GM21360 (cell line): ENCODE data around the gene LIPI.
"Not testable (repeated sequence)": the region's sequence is repeated elsewhere in the genome, so short reads cannot be mapped to it uniquely, and the experiment has no call there.

Source experiments
- ATAC-seq: cut with Tn5 transposase; IDR thresholded peaks from one replicate; pipeline ENCODE4 v1.9.1; 2021; ENCODE audit warnings: mild to moderate bottlenecking, moderate library complexity; ENCODE audit not compliant: unreplicated experiment

The LIPI gene

DNA sequence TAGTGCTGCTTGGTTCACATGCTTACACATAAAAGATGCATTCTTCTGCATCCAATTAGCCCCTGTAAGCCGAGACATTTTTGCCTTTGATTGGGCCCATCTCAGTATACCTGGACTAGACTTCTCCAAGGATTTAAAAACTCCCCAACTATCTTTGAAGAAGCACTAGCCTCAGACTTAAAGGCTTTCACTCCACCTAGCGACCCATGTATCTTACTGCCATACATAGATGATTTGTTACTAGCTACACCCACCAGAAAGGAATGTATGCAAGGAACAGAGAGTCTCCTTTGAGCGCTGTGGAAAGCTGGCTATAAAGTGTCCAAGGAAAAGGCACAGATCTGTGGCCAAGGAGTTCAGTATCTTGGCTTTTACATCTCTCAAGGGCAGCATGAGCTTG, 91.7 kb downstream of the LIPI start:
- no peak for ATAC-seq

- ATAC-seq, result peak; percentile 92
Measured at GRCh38 chr21:14116080-14116481, 94.7 kb downstream of the LIPI start.

DNA sequence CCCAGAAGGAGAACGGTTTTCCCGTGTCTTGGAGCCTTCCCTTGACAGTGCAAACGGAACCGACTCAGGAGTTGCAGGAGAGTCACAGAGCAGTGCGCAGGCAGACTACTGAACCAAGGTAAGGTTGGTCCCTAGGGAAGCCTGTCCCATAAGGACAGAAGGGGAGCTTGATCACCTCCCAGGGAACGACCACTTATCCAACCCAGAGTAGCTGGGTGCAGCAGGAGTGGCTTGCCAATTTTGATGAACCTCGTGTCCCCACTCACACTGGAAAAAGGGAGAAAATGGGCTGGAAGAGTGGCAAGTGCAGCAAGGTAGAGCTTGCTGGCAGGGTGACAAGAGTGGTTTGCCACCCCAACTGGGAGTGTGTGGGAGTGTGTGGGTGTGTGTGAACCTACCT, 95.1 kb downstream of the LIPI start:
- no peak for ATAC-seq

- ATAC-seq, result no peak
Measured at GRCh38 chr21:14114251-14114650, 96.5 kb downstream of the LIPI start.

DNA sequence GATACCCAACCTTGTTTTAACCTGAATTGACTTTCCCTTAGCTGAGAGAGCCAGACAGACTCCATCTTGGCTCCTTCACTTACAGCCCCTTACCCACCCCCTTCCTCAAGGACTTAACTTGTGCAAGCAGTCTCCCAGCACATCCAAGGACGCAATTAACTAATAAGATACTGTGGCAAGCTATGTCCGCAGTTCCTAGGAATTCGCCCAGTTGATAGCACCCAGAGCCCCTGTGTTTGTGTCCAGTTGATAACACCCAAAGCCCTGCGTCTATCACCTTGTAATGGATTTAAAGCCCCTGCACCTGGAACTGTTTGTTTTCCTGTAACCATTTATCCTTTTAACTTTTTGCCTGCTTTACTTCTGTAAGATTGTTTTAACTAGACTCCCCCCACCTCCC, 106.2 kb downstream of the LIPI start:
- ATAC-seq, result not testable (repeated sequence)

DNA sequence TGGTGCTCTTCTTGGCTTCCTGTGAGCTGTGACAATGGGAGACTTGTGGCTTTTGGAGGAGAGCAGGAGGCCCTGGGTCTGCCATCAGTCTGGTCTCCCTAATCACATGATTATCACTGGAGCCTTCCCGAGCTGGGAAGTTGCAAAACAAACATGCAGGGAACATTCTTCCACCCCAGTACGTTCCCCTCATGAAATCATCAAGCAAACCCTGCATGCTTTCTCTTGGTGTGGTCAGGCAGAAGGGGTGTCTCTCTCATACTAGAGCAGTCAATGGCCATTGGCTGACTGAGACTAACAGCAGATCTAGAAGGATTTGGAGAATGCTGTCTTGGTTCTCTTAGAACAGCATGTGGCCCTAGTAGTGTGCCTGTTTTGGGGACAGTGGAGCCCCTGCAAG, 111.2 kb downstream of the LIPI start:
- ATAC-seq, result no peak

DNA sequence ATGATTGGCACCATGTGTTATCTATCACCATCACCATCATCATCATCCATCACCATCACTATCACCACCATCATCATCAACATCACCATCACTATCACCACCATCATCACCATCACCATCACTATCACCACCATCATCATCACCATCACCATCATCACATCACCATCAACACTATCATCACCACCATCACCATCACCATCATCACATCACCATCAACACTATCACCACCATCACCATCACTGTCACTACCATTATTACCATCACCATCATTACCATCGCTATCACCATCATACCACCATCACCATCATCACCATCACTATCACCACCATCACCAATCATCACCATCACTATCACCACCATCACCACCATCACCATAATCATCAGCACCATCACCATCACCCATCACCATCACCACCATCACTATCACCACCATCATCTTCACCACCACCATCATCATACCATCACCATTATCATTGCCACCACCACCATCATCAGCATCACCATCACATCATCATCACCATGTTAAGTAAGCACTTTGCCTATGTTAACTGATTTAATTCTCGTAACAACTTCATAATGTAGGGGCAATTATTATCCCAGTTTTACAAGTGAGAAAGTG, 112.8 kb downstream of the LIPI start:
- ATAC-seq, result no peak

GRCh38 chr21:14096577-14096976, 114.2 kb downstream of the LIPI start:
- ATAC-seq, result no peak

DNA sequence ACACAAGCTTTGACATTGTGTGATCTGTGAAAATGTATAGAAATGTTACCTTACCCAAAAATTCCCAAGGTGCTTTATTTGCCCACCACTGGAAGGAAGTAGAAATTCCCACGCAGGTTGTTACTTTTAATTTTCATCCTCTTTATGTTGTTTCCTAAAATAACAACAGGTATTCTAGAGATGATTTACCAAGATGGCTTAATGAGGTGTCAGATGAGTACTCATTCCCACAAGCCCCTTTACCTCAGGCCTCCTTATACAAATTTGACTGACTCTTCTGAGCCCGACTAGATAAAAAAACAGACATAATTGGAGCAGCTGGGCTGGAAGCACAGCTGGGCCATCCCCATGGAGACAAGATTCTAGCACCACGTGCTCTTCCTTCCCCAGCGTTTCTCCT, 114.6 kb downstream of the LIPI start:
- no peak for ATAC-seq

GRCh38 chr21:14095056-14095455, 115.7 kb downstream of the LIPI start:
- ATAC-seq, result no peak

DNA sequence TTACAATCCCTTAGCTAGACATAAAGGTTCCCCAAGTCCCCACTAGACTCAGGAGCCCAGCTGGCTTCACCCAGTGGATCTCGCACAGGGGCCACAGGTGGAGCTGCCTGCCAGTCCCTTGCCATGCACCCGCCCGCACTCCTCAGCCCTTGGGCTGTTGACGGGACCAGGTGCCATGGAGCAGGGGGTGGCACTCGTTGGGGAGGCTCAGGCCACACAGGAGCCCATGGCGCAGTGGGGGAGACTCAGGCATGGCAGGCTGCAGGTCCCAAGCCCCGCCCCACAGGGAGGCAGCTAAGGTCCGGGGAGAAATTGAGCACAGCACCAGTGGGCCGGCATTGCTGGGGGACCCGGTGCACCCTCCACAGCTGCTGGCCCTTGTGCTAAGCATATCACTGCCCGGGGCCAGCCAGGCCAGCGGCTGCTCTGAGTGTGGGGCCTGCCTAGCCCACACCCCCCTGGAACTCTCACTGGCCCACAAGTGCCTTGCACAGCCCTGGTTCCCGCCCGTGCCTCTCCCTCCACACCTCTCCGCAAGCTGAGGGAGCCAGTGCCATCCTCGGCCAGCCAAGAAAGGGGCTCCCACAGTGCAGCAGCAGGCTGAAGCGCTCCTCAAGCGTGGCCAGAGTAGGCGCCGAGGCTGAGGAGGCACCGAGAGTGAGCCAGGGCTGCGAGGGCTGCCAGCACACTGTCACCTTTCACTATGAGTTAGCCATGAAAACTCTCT, 117.8 kb downstream of the LIPI start:
- ATAC-seq, result no peak

GRCh38 chr21:14090184-14090583, 120.6 kb downstream of the LIPI start:
- not testable (repeated sequence) for ATAC-seq

DNA sequence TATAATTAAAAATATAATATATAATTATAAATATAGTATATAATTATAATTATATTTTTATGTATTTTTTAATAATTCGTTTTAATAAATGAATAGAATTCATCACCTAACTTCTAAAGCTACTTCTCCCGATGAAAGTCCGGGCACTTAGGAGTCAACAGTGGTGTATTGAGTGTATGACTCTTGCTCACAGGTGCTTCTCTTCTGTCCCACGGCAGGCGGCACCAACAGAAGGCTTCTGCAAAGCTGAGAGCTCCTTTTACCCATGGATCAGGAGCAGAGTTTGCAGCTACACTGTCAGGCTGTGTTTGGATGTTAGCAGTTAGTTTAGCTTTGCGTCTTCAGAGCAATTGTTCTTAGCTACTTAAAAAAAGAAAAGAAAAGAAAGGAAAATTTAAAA, 122.4 kb downstream of the LIPI start:
- ATAC-seq, result no peak

DNA sequence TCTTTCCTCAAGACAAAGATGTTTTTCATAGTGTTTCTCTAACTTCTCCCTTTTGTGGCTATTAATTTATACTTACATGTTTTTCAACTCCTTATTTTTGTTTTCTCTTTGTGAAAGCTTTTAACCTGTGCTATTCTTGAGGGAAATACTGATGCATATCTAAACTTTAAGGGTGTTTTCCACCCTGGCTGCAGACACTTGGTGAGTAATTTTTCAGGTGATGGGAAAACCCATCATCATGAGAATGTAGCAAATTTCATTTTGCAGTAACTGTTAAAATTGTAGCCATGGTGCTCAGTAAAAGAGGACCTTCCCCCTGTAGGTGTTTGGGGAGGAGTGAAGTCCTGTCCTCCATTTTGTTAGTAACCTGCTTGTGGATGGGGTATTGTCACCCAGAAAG, 124.2 kb downstream of the LIPI start:
- peak; percentile 54 for ATAC-seq

DNA sequence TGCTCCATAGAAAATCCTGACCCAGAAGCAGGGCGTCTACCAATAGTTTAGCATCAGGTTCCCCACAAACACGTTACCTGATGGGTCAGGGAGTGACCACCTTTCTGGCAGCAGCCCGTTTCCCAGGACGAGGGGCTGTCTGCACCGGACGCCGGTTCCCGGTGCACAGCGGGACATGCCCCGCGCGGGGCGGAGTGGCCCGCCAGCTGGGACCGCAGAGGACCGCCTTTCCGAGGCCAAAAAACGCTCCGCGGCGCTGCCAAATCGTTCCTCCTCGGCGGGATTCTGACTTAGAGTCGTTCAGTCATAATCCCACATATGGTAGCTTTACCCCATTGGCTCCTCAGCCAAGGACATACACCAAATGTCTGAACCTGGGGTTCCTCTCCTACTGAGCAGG, 126.1 kb downstream of the LIPI start:
- ATAC-seq, result no peak

GRCh38 chr21:14084068-14084501, 126.7 kb downstream of the LIPI start:
- ATAC-seq, result no peak

- ATAC-seq, result no peak
Measured at GRCh38 chr21:14080764-14081096, 130.0 kb downstream of the LIPI start.

DNA sequence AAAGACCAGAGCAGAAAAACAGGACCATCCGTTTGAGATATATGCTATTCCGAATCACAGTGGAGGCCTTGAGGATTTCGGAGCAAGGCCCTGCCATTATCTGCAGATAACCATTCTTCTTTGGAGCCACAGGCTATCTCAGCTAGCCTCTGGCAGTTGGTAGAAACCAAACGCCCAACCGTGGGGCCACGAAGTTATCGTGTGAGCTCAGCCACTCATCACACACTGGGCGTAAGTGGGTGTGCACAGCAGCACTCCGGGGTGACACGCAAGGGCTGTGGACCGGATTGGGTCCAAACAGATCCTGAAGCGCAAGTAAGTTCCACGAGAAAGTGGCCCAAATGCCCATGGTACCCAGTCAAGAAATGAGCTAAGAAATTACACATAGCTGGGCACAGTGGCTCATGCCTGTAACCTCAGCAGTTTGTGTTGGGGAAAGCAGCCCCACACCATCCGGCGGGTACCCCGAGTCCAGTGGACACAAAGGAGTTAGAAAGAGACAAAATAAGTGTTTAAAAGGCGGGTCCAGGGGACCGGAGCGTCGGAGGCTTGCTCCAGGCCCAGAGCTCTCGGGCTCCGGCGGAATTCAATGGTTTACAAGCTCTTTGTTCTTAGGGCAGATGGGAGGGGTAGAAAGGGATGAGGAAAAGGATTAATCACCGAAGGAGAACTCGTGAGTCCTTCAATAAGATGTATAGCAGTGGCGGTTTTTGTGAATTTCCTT, 130.6 kb downstream of the LIPI start:
- no peak for ATAC-seq

- no peak for ATAC-seq
Measured at GRCh38 chr21:14078746-14079375, 131.9 kb downstream of the LIPI start.

GRCh38 chr21:14076143-14076806, 134.5 kb downstream of the LIPI start:
- no peak for ATAC-seq
